K562 (cell line): Measurements from ENCODE around the gene APOB. TPM values are rescaled to one million over a fixed set of nuclear protein-coding genes. Genes with fewer than 3 reads are reported as not detected.

Source experiments
- ATF6 ChIP-seq: sonication (generic); formaldehyde crosslinking; IDR thresholded peaks from 2 replicates; pipeline ENCODE4 v1.4.0; 2020; ENCODE audit warnings: mild to moderate bottlenecking, missing genetic modification reagents
- CUX1 ChIP-seq: fragments of 200-800 bp; sonication (Bioruptor generic); IDR thresholded peaks from 2 replicates; pipeline ENCODE4 v1.6.1; 2016; ENCODE audit warnings: missing genetic modification characterization, missing compliant biosample characterization
- FOXA1 ChIP-seq: fragments of 450-650 bp; IDR thresholded peaks from 2 replicates; pipeline ENCODE4 v1.6.1; 2016; ENCODE audit warnings: mild to moderate bottlenecking, borderline replicate concordance
- HDAC8 ChIP-seq: fragments of 450-650 bp; IDR thresholded peaks from 2 replicates; pipeline ENCODE4 v1.6.1; 2016; ENCODE audit warnings: mild to moderate bottlenecking, missing genetic modification characterization, moderate library complexity, missing compliant biosample characterization
- RBM15 ChIP-seq: fragments of 200-400 bp; formaldehyde crosslinking; IDR thresholded peaks from 2 replicates; pipeline ENCODE4 v1.6.1; 2018; ENCODE audit warnings: mild to moderate bottlenecking, low read length, moderate library complexity; ENCODE audit not compliant: insufficient read depth
- TAF1 ChIP-seq: IDR thresholded peaks from 2 replicates; pipeline ENCODE4 v1.6.1; 2011; ENCODE audit warnings: mild to moderate bottlenecking, low read length, moderate library complexity; ENCODE audit not compliant: insufficient read depth, control insufficient read depth, severe bottlenecking; ENCODE audit errors: extremely low read depth
- ZNF239 ChIP-seq: fragments of 250-450 bp; sonication (Bioruptor Pico); IDR thresholded peaks from 2 replicates; pipeline ENCODE4 v1.4.0; 2020; ENCODE audit warnings: mild to moderate bottlenecking
- ZNF311 ChIP-seq: fragments of 250-450 bp; sonication (Bioruptor Pico); IDR thresholded peaks from 2 replicates; pipeline ENCODE4 v1.4.0; 2020; ENCODE audit warnings: mild to moderate bottlenecking, moderate library complexity
- ZZZ3 ChIP-seq: fragments of 450-650 bp; IDR thresholded peaks from 2 replicates; pipeline ENCODE4 v1.6.1; 2016; ENCODE audit warnings: antibody characterized with exemption, mild to moderate bottlenecking, moderate library complexity
- polyA plus RNA-seq, 8 experiments: library from polyadenylated mRNA; depleted of rRNA in 4 of 8; stranded (reverse) in 5 of 8; unstranded in 3 of 8; fragments of >200 nt; fragmentation: Nextera tagmentation in 2 of 8; fragmentation: Illumina TruSeq in 1 of 8; extraction: Ambion mirVana in 2 of 8; extraction: Trizol in 1 of 8; gene quantifications; 2 replicates each; pipeline versions ENCODE4 v1.2.1 to v1.2.3, GENCODE V29; 2011 to 2014; ENCODE audit warnings: inconsistent platforms in 1 of 8, missing spikeins in 1 of 8
- total RNA-seq, 7 experiments: library from RNA; depleted of rRNA in 6 of 7; stranded (reverse); fragments of >200 nt in 6 of 7; fragmentation: Illumina TruSeq in 2 of 7; extraction: Trizol in 2 of 7; gene quantifications; 2 replicates each; pipeline versions ENCODE4 v1.2.1 to v1.2.3, GENCODE V29; 2011 to 2021; ENCODE audit warnings: low replicate concordance in 1 of 7

APOB gene
- total and polyA plus RNA-seq, 9 of the 15 experiments (the other 6 are each of a cell fraction or from before 2014, with no cell fraction given): 0.73 TPM; not detected in 8

GRCh38 chr2:21023419-21024181 lies 20.3 kb downstream of the APOB start (continued):
- TF ChIP-seq CUX1 (CRISPR knock-in tag): no peak
- TF ChIP-seq RBM15: no peak
- no peak for TF ChIP-seq ZNF239 (CRISPR knock-in tag)
- no peak for TF ChIP-seq ZZZ3
- no peak for TF ChIP-seq TAF1
- TF ChIP-seq FOXA1: no peak
- TF ChIP-seq HDAC8 (tag): no peak
- no peak for TF ChIP-seq ZNF311 (CRISPR knock-in tag)
- TF ChIP-seq ATF6 (CRISPR knock-in tag): no peak
